GM19324 (cell line): ENCODE measurements around the gene FBXO2.
"Not testable (repeated sequence)": the region's sequence is repeated elsewhere in the genome, so short reads cannot be mapped to it uniquely, and the experiment has no call there.

Experiments used
- ATAC-seq: cut with Tn5 transposase; IDR thresholded peaks from one replicate; pipeline ENCODE4 v1.9.1; 2021; ENCODE audit warnings: mild to moderate bottlenecking, moderate library complexity; ENCODE audit not compliant: unreplicated experiment, low FRiP score

The FBXO2 gene

DNA sequence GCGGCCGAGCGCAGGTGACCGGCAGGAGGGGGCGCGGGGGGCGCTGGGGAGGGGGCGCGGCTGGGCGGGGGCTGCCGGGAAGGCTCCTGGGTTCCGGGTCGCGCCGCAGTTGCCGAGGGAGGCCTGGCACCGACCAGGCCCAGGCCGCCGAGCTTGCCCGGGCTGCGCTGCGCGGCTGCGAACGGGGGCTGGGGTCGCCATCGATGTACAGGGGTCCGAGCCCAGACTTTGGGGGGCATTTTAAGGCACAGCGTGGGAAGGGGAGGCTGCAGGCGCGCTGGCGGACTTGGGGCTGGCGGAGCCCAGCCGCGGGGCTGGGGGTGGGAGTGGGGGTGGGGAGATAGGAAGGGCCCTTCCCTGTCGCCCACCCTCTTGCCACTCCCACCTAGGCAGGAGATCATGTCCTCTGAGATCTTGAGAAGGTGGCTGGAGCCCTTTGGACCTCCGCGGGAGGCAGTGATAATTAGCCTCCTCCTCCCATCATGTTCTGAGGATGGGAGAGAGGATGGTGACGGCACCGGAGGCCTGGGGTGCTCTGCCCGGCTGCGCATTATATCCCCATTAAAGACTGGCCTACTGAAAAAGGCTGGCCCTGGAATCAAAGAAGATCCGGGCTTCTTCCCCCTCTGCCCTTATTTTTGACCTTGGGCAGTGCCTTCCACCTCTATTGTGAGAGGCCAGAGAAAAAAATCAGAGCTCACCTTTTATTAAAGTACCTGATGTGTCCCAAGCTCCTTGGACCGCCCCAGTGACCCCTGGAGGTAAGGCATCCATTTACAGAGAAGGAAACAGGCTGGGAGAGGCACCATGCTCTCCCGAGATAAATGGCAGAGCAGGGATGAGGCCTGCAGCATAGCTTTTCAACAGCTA is 945 bp upstream of the FBXO2 start:
- ATAC-seq, result peak; percentile 22

DNA sequence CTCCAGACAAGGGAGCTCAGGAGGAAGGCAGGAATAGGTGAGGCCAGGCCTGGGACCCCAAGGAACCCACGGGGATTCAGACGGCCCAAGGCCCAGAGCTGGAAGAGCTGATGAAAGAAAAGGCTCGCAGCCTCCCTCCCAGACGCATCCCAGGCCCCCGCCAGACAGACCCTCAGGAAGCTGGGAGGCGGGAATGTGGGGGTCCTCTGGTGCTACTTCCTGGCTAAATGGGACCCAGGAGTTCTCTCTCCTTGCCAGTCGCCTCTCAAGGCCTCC is 430 bp downstream of the FBXO2 start:
- ATAC-seq, result no peak

DNA sequence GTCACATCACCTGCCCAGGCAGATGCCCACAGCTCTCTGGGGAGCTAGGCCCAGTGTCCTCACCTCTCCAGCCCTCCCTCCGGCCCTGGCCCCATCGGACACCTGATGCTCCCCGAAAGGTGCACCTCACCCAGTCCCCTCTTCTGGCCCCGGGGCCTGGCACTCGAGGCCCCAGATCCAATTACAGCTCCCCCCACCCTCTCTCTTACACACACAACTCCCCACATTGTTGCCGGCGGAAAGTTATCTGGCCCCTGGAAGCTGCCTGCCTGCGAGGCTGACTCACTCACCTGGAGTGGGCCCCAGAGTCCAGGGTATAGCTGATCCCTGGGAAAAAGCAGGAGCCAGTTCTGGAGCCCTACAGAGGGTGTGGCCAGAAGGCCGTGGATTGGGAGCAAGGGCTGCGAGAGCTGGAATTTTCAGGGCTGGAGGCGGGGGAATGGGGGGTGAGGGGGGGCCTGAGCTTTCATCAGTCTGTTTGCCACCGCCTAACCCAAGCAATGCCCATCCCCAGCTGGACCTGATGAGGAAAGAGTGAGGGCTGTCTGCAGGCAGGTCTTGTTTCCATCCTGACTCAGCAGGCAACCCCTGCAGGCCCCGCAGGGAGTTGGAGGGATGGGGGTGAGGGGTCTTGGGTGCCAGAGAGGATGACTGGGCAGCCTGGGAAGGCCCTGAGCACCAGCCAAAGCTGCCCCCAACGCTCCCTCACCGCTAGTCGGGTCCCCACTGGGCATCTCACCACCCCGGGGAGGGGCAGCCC is 948 bp downstream of the FBXO2 start:
- ATAC-seq, result no peak

DNA sequence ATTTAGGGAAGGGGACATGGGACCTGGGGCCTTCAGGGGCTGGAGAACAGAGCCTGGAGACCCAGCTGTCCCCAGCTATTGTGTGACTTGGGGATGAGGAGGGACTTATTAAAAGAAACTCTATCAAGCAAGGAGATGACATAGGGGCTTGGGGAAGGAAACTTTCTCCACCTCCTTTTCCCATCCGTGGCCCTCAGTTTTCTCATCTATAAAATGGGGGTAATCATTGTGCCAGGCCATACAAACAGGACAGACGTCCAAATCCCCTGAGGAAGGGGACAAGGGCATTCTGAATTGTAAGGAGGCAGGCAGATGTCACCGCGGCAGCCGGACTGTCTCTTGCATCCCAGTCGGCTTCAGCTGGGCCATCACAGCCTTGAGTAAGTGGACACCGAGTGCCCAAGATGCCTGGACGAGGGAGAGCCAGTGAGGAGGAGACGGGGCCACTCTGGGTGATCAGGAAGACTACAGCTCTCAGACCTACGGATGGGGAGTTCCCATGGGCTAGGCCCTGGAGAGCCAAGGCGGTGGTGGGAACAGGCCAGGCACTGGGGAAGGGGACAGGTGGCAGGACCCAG is 1.9 kb downstream of the FBXO2 start:
- ATAC-seq, result no peak

DNA sequence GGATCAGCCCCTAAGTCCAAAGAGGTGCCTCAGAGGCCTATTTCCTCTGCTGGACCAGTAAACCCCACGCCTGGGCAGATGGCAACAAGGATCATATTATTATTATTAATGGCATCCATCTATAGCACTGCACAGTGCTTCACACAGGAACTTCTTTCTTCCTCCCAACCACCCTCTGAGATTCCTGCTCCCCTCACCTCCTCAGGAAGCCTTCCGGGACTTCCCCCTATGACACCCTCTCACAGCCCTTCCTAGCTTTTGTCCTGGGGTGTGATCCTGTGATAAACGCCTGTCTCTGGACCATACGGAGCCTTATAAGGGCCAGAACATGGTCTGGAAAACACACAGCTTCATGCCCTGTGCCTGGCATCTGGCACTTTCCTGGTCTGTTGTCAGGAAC is 3.2 kb downstream of the FBXO2 start:
- no peak for ATAC-seq

DNA sequence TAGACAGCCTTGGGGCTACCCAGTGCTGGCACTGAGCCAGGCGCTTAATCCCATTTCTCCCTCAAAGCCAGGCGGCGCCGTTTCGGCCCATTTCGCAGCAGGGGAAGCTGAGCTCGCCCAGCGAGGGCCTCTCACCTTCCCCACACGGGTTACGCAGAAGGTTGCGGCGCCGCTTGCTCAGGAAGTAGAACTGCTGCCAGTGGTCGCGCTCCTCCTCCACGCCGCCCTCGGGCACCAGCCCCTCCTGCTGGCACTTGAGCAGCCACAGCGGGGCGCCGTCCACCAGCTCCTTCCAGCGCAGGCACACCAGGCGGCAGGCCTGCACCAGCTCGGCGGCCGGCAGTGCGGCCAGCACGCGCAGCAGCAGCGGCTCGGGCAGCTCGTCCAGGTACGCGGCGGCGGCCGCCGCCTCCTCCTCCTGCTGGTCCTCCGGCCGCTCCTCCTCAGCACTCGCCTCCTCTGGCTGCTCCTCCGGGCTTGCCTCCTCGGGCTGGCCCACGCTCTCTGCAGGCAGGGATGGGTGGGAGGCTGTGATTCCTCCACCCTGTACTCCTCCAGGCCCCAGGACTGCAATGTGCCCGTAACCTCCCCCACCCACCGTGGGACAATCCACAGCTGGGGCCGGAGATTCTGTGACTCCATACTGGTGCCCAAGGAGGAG is 3.8 kb downstream of the FBXO2 start:
- ATAC-seq, result no peak

DNA sequence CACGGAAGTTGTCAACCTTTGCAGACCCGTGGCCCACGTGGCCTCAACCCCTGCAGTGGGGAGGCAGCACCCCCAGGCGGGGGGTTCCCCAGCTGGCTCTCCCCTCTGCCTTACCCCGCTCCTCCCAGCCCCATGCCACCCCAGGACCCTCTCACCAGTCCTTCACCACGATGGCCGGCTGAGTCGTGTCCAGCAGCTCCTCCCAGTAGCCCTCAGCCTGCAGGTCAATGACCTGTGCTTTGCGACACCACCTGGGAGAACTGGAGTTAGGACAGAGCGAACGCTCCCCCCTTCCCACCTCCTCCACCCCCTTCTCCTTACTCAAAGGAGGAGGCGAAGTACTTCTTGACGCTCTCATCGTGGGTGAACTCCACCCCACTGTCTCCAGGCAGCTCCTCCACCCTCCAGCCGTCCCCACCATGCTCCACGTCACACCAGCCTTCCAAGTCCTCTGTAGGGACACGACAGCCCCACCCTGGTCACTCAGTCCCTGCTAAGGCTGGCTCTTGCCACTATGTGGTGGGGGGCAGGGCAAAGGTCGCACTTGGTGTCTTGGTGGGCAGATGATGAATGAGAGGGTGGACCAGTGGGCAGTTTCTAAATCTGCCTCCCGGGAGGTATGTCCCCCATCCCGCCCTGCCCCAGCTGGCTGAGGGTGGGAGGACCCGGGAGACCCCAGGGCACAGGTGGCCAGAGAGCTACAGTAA is 4.5 kb downstream of the FBXO2 start:
- ATAC-seq, result no peak

DNA sequence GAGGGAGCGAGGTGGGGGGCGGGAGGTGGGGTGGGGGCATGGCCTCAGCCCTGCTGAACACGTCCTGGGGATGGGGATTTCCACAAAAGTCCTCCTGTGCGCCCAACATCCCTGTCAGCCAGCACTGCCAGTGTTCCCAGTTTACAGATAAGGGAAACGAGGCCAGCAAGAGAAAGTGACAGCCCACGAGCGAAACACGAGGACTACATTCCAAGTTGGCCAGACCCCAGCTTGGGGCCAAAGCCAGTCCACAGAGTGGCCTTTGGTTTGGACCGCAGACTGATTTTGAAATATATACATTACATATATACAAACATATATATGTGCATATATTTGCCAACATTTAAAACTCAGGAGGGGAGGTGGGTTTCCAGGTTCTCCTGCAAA is 5.0 kb downstream of the FBXO2 start:
- ATAC-seq, result no peak

DNA sequence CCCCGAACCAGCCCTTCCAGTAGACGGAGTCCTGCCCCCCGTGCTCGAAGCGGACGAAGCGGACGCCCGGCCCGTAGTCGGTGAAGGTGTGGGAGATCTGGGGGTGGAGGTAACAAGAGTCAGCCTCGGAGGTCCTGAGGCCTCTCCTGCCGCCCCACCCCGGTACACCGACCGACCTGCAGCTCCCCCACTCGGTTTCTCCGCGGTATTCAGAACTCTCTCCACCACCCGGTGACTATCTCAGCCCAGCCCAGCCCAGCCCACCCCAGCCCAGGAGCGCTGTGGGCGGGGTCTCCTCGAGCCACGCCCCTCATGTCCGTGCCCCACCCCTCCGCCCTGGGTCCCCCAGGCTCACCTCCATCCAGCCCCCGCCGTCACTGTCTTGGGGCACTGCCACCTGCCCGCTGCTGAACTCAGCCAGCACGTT is 5.5 kb downstream of the FBXO2 start:
- ATAC-seq, result no peak

DNA sequence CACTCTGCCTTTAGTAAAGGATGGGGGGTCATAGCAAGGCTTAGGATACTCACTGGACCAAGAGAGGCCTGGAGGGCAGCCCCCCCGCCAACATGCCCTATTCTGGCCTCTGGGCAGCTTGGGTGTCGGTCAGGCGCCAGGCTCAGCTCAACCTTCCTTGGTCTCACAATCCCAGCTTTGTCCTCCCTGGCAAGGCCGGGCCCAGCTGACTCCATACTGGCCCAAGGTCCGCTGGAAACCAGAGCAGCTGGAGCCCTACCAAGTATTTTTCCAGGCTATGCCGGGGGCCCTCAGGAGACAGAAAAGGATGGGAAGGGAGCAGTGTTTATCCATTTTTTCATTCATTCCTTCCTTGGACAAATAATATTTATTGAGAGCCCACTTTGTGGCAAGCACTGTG is 6.2 kb downstream of the FBXO2 start:
- no peak for ATAC-seq

DNA sequence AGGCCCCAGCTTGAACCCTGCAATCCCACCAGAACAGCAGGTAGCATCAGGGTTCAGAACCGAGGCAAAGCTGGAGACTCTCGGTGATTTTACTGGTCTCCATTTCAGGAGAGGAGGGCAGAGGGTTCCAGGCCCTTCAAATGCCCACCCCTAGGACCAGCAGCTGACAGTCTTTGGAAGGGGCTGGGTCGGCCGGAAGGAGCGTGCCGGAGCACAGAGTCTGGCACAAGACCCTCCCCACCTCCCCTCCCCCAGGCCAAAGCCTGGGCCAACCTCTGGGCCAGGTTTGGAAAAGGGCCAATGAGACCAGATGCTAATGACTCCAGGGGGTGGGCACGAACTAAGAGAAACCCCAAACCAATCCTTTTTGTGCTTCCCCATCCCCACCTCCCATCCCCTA is 6.9 kb downstream of the FBXO2 start:
- no peak for ATAC-seq

DNA sequence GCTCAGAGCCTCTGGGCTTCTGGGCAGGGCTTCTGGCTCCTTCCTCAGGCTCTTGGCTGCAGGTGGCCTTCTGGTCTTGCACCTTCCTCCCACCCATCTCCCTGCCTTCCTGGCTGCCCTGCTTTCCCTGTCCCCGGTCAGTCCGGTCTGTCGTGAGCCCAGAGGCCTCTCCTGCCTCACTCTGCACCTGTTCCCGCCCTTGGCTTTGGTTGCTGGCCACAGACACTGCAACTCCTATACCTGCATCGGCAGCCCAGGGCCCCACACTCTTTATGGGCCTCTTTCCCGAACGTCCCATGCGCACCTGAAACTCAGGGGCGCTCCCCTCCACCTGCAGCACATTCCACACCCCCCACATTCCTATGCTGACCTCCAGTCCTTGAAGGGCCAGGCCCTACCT is 7.9 kb downstream of the FBXO2 start:
- ATAC-seq, result no peak

DNA sequence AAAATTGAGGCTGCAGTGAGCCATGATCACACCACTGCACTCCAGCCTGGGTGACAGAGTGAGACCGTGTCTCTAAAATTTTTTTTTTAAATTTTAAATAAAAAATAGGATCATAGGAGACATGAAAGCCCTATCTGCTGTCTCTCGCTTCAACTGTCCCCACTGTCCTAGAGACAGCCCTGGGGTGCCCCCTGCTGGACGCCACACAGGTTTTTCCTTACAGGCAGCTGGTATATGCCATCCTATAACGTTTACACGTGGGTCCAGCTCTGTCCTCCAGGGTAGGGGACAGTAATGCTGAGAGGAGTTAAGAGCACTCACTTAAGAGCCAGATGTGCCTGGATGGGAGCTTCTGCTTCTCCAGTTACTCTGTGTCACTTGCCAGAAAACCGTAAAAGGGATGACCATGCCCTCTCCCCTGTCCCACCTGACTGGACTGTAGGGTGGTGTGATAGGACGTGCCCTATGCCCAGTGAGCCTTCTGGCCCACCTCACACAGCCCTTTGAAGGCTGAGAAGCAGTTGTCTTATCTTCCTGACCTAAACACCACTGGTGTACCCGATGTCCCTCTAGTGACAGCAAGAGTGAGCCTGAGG is 8.5 kb downstream of the FBXO2 start:
- ATAC-seq, result no peak

DNA sequence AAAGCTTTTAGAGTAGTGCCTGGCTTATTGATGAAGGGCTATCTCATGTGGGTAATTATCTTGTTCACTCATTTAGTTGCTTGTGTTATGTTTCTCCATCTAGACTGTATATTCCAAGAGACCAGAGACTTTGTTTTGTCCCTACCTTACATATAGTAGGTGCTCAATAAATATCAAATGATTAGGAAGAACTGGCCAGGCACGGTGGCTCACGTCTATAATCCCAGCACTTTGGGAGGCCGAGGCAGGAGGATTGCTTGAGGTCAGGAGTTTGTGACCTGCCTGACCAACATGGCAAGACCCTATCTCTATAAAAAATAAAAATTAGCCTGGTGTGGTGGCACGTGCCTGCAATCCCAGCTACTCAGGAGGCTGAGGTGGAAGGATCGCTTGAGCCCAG is 9.0 kb downstream of the FBXO2 start:
- no peak for ATAC-seq

DNA sequence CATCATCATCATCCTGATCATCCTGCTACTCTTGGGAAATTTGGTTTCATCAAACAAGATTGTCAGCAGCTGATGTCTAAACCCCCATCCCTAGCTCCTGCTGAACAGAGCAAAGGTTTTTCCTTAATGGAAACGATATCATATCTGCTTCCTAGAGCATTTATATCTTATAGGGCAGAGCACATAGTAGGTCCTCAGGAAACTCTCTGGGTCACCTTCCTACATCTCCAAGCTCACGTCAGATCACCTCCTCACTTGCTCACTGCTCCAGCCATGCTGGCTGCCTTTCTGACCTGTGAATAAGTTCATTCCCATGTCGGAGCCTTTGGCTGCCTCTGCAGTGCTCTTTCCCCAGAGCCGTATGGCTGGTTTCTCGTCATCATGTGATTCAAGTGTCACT is 10.4 kb downstream of the FBXO2 start:
- ATAC-seq, result no peak

DNA sequence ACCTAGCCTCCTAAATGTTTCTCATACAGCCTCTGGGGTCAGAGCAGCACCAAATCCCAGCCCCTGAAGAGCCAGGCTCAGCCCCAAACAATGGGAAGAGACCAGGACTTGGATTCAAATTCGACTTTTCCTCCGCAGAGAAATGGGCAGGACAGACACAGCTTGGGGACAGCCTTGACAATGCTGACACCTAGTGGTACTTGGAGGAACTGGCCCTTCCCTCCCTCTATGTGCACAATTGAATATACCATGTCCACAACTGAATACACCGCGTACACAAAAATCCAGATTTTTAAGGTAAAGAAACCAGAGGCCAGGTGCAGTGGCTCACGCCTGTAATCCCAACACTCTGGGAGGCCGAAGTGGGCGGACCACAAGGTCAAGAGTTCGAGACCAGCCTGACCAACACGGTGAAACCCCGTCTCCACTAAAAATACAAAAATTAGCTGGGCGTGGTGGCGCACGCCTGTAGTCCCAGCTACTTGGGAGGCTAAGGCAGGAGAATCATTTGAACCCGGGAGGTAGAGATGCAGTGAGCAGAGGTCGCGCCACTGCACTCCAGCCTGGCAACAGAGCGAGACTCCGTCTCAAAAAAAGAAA is 11.7 kb downstream of the FBXO2 start:
- ATAC-seq, result not testable (repeated sequence)

DNA sequence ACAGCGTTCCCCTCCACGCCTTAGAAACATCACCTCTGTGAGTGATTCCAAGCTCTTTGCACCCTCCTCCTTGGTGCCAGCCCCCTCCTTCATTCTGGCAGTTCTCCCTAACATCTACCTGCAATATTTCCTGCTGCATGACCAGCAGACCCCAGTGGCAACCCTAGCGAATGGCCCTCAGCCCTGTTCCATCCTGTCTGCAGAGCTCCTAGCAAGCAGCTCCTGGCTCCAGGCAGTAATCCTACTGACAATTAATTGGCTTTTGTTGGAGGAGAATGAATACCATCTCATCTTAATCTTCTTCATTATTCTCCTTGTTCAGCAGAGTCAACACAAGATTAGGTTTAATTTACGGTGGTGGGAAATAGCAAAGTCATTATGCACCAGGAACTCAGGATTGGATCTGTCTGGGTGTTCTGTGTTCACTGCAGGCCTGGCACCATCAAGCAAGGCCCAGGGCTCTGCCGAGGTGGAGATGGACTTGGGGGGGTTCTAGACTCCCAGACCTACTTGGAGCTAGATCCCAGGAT is 12.4 kb downstream of the FBXO2 start:
- no peak for ATAC-seq

DNA sequence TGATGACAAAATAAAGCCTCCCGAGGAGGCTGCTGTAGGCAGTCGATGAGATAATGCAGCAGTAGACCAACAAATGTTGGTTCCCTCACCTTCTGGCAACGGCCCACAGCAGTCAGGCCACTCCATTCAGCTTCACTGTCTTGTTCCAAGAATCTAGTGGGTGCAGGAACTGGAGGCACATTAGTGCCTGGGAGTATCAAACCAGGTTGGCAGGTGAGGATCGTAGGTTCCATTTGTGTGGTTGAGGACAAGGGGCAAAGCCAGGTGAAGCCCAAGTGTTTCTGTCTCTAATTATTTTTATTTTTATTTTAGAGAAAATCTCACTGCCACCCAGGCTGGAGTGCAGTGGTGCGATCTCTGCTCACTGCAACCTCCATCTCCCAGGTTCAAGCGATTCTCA is 13.3 kb downstream of the FBXO2 start:
- ATAC-seq, result no peak

DNA sequence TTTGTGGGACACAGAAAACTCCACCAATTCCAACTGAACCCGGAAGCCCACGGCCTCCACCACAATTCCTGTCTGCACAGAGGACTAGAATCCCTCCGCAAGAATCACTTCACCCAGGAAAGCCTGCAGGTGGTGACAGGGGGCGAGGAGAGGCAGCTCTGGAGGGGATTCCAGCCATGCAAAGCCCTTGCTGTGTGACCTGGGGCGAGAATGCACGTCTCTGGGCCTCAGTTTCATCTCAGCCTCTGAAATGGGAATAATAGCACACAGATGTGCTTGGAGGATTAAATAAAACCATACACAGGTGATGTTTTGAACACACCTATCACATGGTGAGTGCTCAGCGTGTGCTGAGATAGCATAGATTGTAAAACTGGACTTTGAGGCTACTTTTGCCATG is 14.1 kb downstream of the FBXO2 start:
- no peak for ATAC-seq

DNA sequence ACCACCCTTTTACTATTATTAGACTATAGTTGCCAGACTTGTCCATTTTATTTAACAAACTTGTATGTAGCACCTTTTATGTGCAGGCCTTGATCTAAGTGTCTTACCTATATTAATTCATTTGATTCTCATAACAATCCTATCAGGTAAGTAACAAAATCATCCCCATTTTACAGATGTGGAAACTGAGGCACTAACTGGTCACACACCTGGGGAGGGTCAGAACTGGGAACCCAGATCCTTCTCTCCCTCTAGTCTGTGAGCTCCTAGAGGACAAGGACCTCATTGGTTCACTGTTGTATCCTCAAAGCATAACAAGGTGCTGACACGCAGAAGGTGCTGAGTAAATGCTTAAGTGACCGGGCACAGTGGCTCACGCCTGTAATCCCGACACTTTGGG is 14.9 kb downstream of the FBXO2 start:
- ATAC-seq, result no peak
